GM12878 (cell line): ENCODE results near the gene RPL12. TPM values are rescaled to one million over a fixed set of nuclear protein-coding genes. Genes with fewer than 3 reads are reported as not detected.

Source experiments
- ATAC-seq: fragments of 200-7000 bp; cut with Tn5 transposase; 3 replicates; pipeline ENCODE4 v1.9.1; 2020; ENCODE audit warnings: mild to moderate bottlenecking, moderate library complexity
- BruUV-seq: library from RNA; stranded (reverse); fragments of 400-500 nt; replicated peaks from 2 replicates; lab custom pipeline; 2021; lab: Mats Ljungman, UMichigan
- CTCF ChIA-PET: fragments of 300-600 bp; sonication (Branson Sonifier 250); formaldehyde crosslinking; extraction: SDS; loops from one replicate; lab custom pipeline; 2021; ENCODE audit warnings: inconsistent platforms; lab: Yijun Ruan, JAX
- POLR2A ChIA-PET: fragments of 350-600 bp; formaldehyde crosslinking; extraction: SDS; loops from one replicate; lab custom pipeline; 2021; ENCODE audit warnings: inconsistent platforms; lab: Charles Lee
- RAD21 ChIA-PET: fragments of 300-600 bp; sonication (Branson Sonifier 250); formaldehyde crosslinking; loops from one replicate; lab custom pipeline; 2023; ENCODE audit warnings: antibody characterized with exemption; ENCODE audit not compliant: unreplicated experiment; lab: Charles Lee
- SMC1A ChIA-PET: fragments of 300-600 bp; sonication (Branson Sonifier 250); formaldehyde crosslinking; loops from one replicate; lab custom pipeline; 2023; ENCODE audit not compliant: unreplicated experiment, uncharacterized antibody; lab: Charles Lee
- DNase-seq: peaks from one replicate; pipeline ENCODE4 v3.0.0-alpha.2; 2011; ENCODE audit warnings: low read depth, low spot score
- FAIRE-seq: peaks from 3 replicates; lab custom pipeline; 2011; peaks lifted over from hg19 to GRCh38; lab: Jason Lieb, UNC
- H2AFZ ChIP-seq: 2 replicates; pipeline ENCODE4 v1.6.0; 2011; ENCODE audit warnings: low read depth, low read length, control low read depth; ENCODE audit not compliant: control insufficient read depth
- H3K27ac ChIP-seq: 2 replicates; pipeline ENCODE4 v1.5.1; 2011; ENCODE audit warnings: control low read depth; ENCODE audit not compliant: control insufficient read depth, insufficient read depth
- H3K27me3 ChIP-seq, 2 experiments: replicated peaks in 1 of 2; 2 replicates each; pipeline versions ENCODE4 v1.6.0 to v1.6.1; 2011; ENCODE audit warnings: low read length in 1 of 2; ENCODE audit not compliant: control insufficient read depth in 2 of 2, insufficient read depth in 2 of 2
- H3K36me3 ChIP-seq, 2 experiments: 2 replicates each; pipeline ENCODE4 v1.5.1; 2011; ENCODE audit warnings: low read length in 1 of 2; ENCODE audit not compliant: control insufficient read depth in 2 of 2, insufficient read depth in 2 of 2
- H3K4me1 ChIP-seq: 2 replicates; pipeline ENCODE4 v1.6.1; 2011; ENCODE audit warnings: mild to moderate bottlenecking, low read length, moderate library complexity, mixed read lengths; ENCODE audit not compliant: control insufficient read depth, insufficient read depth
- H3K4me2 ChIP-seq: 2 replicates; pipeline ENCODE4 v1.6.0; 2011; ENCODE audit warnings: control low read depth; ENCODE audit not compliant: control insufficient read depth, insufficient read depth
- H3K4me3 ChIP-seq: fragments of 200-600 bp; sonication (generic); 2 replicates; pipeline ENCODE4 v1.5.1; 2016
- H3K79me2 ChIP-seq: 2 replicates; pipeline ENCODE4 v1.6.0; 2011; ENCODE audit warnings: low read length; ENCODE audit not compliant: control insufficient read depth, insufficient read depth
- H3K9ac ChIP-seq: 2 replicates; pipeline ENCODE4 v1.8.0; 2011; ENCODE audit warnings: low read length, control low read depth, mixed read lengths; ENCODE audit not compliant: control insufficient read depth, insufficient read depth
- H3K9me3 ChIP-seq: replicated peaks from 3 replicates; pipeline ENCODE4 v1.5.1; 2011; ENCODE audit warnings: mild to moderate bottlenecking, low read length; ENCODE audit not compliant: control insufficient read depth, insufficient read depth
- H4K20me1 ChIP-seq: 2 replicates; pipeline ENCODE4 v1.6.0; 2011; ENCODE audit not compliant: control insufficient read depth, insufficient read depth
- CBX3 ChIP-seq: fragments of 200-600 bp; sonication (generic); IDR thresholded peaks from 2 replicates; pipeline ENCODE4 v1.6.1; 2016; ENCODE audit warnings: low read depth, borderline replicate concordance
- EZH2 ChIP-seq: IDR thresholded peaks from 2 replicates; pipeline ENCODE4 v1.6.1; 2012; ENCODE audit warnings: low read depth, mild to moderate bottlenecking, control low read depth, inconsistent platforms, low read length, borderline replicate concordance; ENCODE audit not compliant: control insufficient read depth
- RAD21 ChIP-seq: IDR thresholded peaks from 2 replicates; pipeline ENCODE4 v1.6.1; 2011; ENCODE audit warnings: mild to moderate bottlenecking, low read depth, low read length, moderate library complexity; ENCODE audit not compliant: insufficient read depth
- RAD51 ChIP-seq: fragments of 450-650 bp; IDR thresholded peaks from 2 replicates; pipeline ENCODE4 v1.6.1; 2016; ENCODE audit warnings: moderate library complexity, mild to moderate bottlenecking, inconsistent platforms
- RUNX3 ChIP-seq: IDR thresholded peaks from 2 replicates; pipeline ENCODE4 v1.6.1; 2012; ENCODE audit warnings: low read length, inconsistent platforms
- SMAD1 ChIP-seq: fragments of 450-650 bp; IDR thresholded peaks from 2 replicates; pipeline ENCODE4 v1.6.1; 2018; ENCODE audit warnings: mild to moderate bottlenecking, low read depth; ENCODE audit not compliant: partially characterized antibody
- SP1 ChIP-seq: IDR thresholded peaks from one replicate; pipeline ENCODE4 v1.6.1; 2011; ENCODE audit warnings: low read depth, low read length
- TARDBP ChIP-seq: IDR thresholded peaks from 2 replicates; pipeline ENCODE4 v1.6.1; 2016; ENCODE audit warnings: borderline replicate concordance
- ZNF217 ChIP-seq: fragments of 450-650 bp; IDR thresholded peaks from 2 replicates; pipeline ENCODE4 v1.6.1; 2017; ENCODE audit warnings: antibody characterized with exemption, mild to moderate bottlenecking
- ZNF622 ChIP-seq: fragments of 450-650 bp; IDR thresholded peaks from 2 replicates; pipeline ENCODE4 v1.6.1; 2017; ENCODE audit warnings: mild to moderate bottlenecking, inconsistent platforms
- WGBS: methylation state at CpG from one replicate; pipeline ENCODE4 v1.1.6; 2016; ENCODE audit warnings: low lambda C conversion rate; ENCODE audit not compliant: insufficient replicate concordance, insufficient coverage; ENCODE audit errors: missing lambda C conversion rate; 5-methylcytosine and 5-hydroxymethylcytosine counted together
- in situ Hi-C: fragments of 300-500 bp; cut with MboI; formaldehyde crosslinking; loops from 9 replicates; pipeline ENCODE4 v1.14.3; 2018; ENCODE audit warnings: mixed read lengths
- intact Hi-C: fragments of 100-400 bp; cut with micrococcal nuclease; formaldehyde crosslinking; loops from one replicate; pipeline ENCODE4 v1.14.2; 2022; ENCODE audit not compliant: unreplicated experiment
- polyA plus RNA-seq, 11 experiments: library from polyadenylated mRNA; depleted of rRNA in 4 of 11; unstranded in 6 of 11; stranded (reverse) in 5 of 11; fragments of >200 nt; fragmentation: Nextera tagmentation in 4 of 11; fragmentation: Illumina TruSeq in 1 of 11; extraction: Ambion mirVana in 4 of 11; extraction: Trizol in 1 of 11; gene quantifications; 1 replicate in 1 of 11; 2 replicates in 10 of 11; pipeline versions ENCODE4 v1.2.1 to v1.2.3, GENCODE V29; 2011 to 2016; ENCODE audit warnings: inconsistent platforms in 2 of 11, missing spikeins in 2 of 11, low read depth in 1 of 11
- total RNA-seq, 4 experiments: library from RNA; depleted of rRNA in 3 of 4; stranded (reverse); fragments of >200 nt in 3 of 4; fragmentation: Illumina TruSeq in 1 of 4; extraction: Trizol in 1 of 4; gene quantifications; 2 replicates each; pipeline versions ENCODE4 v1.2.1 to v1.2.3, GENCODE V29; 2013 to 2021
- TF ChIP-seq, protein P1 (sequence below): fragments of 450-650 bp; IDR thresholded peaks from 2 replicates; pipeline ENCODE4 v1.6.1; 2017; ENCODE audit warnings: low read depth, mild to moderate bottlenecking, moderate library complexity

RPL12 gene
- total and polyA plus RNA-seq, 10 of the 15 experiments (the other 5 are each of a cell fraction or from before 2014, with no cell fraction given): 961 to 5,544 (median 2,858) TPM

DNA sequence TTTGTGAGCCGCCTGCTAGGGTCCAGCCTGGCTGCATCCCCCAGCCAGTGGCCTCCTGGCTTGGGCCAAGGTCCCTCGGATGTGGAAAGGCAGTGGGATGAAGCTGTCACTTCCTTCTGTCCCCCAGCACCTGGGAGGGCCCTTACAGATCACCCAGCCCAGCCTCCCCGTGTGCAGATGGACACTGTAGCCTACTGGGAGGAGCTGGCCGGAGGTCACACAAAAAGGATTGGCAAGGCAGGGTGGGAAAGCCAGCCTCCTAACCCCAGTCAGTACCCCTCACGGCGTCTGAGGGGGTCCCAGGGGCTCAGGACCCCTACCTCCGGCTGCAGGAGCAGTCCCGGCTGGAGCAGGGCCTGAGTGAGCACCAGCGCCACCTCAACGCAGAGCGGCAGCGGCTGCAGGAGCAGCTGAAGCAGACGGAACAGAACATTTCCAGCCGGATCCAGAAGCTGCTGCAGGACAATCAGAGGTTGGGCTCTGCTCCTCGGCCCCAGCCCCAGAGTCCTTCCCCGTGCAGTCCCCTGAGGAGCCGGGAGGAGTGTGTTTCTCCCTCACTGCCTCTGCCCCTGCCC, 28.4 kb upstream of the RPL12 start:
- Histone ChIP-seq H2AFZ (no peak overlapping the region), H3K27ac (no peak overlapping the region), H3K9ac (no peak overlapping the region), H3K4me2 (no peak overlapping the region), H3K4me3 (no peak overlapping the region), H3K79me2 (no peaks in the 10 kb centered on the region), H4K20me1 (no peaks in the 10 kb centered on the region), H3K36me3 (peaks cover 3 to 9% of the 10 kb centered on the region in 2 experiments), H3K4me1 (no peaks in the 10 kb centered on the region), H3K27me3 (no peaks in the 10 kb centered on the region), H3K9me3 (no peaks in the 10 kb centered on the region)
- intact Hi-C loops (no loop called here), in situ Hi-C loops (no loop called here)
- CTCF ChIA-PET: no interaction called here
- ATAC-seq (no peak), DNase-seq (no peak), FAIRE-seq (no peak)
- BruUV-seq: no TSS peak
- POLR2A ChIA-PET: no interaction called here
- 92% methylated on average over 17 of the region's 17 CpGs for WGBS
- SMC1A ChIA-PET: no interaction called here
- RAD21 ChIA-PET: no interaction called here
- TF ChIP-seq TARDBP: no peak
- no peak for TF ChIP-seq ZNF622
- TF ChIP-seq SP1: no peak
- no peak for TF ChIP-seq RAD51
- TF ChIP-seq CBX3: no peak
- TF ChIP-seq EZH2: no peak
- no peak for TF ChIP-seq RAD21
- TF ChIP-seq ZNF217: no peak
- no peak for TF ChIP-seq RUNX3
- TF ChIP-seq SMAD1: no peak
- TF ChIP-seq, protein P1, sequence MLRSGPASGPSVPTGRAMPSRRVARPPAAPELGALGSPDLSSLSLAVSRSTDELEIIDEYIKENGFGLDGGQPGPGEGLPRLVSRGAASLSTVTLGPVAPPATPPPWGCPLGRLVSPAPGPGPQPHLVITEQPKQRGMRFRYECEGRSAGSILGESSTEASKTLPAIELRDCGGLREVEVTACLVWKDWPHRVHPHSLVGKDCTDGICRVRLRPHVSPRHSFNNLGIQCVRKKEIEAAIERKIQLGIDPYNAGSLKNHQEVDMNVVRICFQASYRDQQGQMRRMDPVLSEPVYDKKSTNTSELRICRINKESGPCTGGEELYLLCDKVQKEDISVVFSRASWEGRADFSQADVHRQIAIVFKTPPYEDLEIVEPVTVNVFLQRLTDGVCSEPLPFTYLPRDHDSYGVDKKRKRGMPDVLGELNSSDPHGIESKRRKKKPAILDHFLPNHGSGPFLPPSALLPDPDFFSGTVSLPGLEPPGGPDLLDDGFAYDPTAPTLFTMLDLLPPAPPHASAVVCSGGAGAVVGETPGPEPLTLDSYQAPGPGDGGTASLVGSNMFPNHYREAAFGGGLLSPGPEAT: no peak
